GM21576 (cell line): ENCODE data around the gene FBXL16.

ENCODE experiments used
- ATAC-seq: cut with Tn5 transposase; IDR thresholded peaks from one replicate; pipeline ENCODE4 v1.9.1; 2021; ENCODE audit warnings: mild to moderate bottlenecking, moderate library complexity; ENCODE audit not compliant: unreplicated experiment

Gene FBXL16

GRCh38 chr16:735982-736453 is 30.4 kb upstream of the FBXL16 start:
- ATAC-seq: no peak

GRCh38 chr16:734981-735881 is 29.6 kb upstream of the FBXL16 start:
- ATAC-seq: no peak

GRCh38 chr16:734208-734980 is 28.8 kb upstream of the FBXL16 start:
- no peak for ATAC-seq

- no peak for ATAC-seq
These were observed 28.0 kb upstream of the FBXL16 start for GRCh38 chr16:733382-734207.

- no peak for ATAC-seq
These were observed 27.3 kb upstream of the FBXL16 start for GRCh38 chr16:732936-733335.

GRCh38 chr16:732332-732731 is 26.7 kb upstream of the FBXL16 start:
- no peak for ATAC-seq

GRCh38 chr16:730666-731509 is 25.3 kb upstream of the FBXL16 start:
- no peak for ATAC-seq

GRCh38 chr16:729768-730665 is 24.4 kb upstream of the FBXL16 start:
- ATAC-seq: no peak

- no peak for ATAC-seq
These were observed 23.5 kb upstream of the FBXL16 start for GRCh38 chr16:728890-729744.

- no peak for ATAC-seq
These were observed 22.7 kb upstream of the FBXL16 start for GRCh38 chr16:728131-728889.

- no peak for ATAC-seq
These were observed 21.8 kb upstream of the FBXL16 start for GRCh38 chr16:727291-727977.

- ATAC-seq: no peak
These were observed 21.1 kb upstream of the FBXL16 start, which contains the start of the genes CCDC78 and HAGHL for GRCh38 chr16:726438-727290. CCDC78 (minus strand) TSS chr16:726443; CDS start chr16:726367, 76 bp downstream. HAGHL (plus strand) TSS chr16:727106; CDS start chr16:727510, 404 bp downstream.

GRCh38 chr16:726188-726437 is 20.5 kb upstream of the FBXL16 start:
- no peak for ATAC-seq

GRCh38 chr16:725463-726187 is 20.0 kb upstream of the FBXL16 start:
- ATAC-seq: no peak

GRCh38 chr16:725041-725376 is 19.4 kb upstream of the FBXL16 start:
- ATAC-seq: no peak
